ENCODE data around the gene SLC6A1.

The SLC6A1 gene

GRCh38 chr3:11076711-11077110, 84.2 kb downstream of the SLC6A1 start:
- no peaks in the 10 kb centered on the region for H3K4me1 ChIP-seq
- intact Hi-C loops (cut with DNase I; ENCODE audit: low total_unique reads) = no loop called here
- H3K36me3 ChIP-seq = no peaks in the 10 kb centered on the region
- no peaks in the 10 kb centered on the region for H3K27me3 ChIP-seq
- no peaks in the 10 kb centered on the region for H3K9me3 ChIP-seq
- TF ChIP-seq CTCF (IDR thresholded peaks at IDR 0.05) = no peak
- H3K4me3 ChIP-seq = no peak overlapping the region
- no peak overlapping the region for H3K27ac ChIP-seq
- DNase-seq = no peak

- TF ChIP-seq CTCF (IDR thresholded peaks at IDR 0.05) = no peak
- intact Hi-C loops (cut with DNase I; ENCODE audit: low total_unique reads) = no loop called here
- Histone ChIP-seq H3K27me3 (no peaks in the 10 kb centered on the region), H3K9me3 (no peaks in the 10 kb centered on the region), H3K4me3 (no peak overlapping the region), H3K36me3 (no peaks in the 10 kb centered on the region), H3K4me1 (no peaks in the 10 kb centered on the region), H3K27ac (no peak overlapping the region)
- no peak for DNase-seq
Measured at GRCh38 chr3:11077466-11077865, 84.9 kb downstream of the SLC6A1 start.

- Histone ChIP-seq H3K36me3 (no peaks in the 10 kb centered on the region), H3K4me1 (no peaks in the 10 kb centered on the region), H3K27me3 (no peaks in the 10 kb centered on the region), H3K27ac (no peak overlapping the region), H3K4me3 (no peak overlapping the region), H3K9me3 (no peaks in the 10 kb centered on the region)
- intact Hi-C loops (cut with DNase I; ENCODE audit: low total_unique reads) = no loop called here
- no peak for DNase-seq
- TF ChIP-seq CTCF (IDR thresholded peaks at IDR 0.05) = no peak
Measured at GRCh38 chr3:11078826-11079515, 86.4 kb downstream of the SLC6A1 start.

- intact Hi-C loops (cut with DNase I; ENCODE audit: low total_unique reads) = no loop called here
- H3K9me3 ChIP-seq = no peaks in the 10 kb centered on the region
- no peak for TF ChIP-seq CTCF (IDR thresholded peaks at IDR 0.05)
Measured at GRCh38 chr3:11080492-11080891, 87.9 kb downstream of the SLC6A1 start.

GRCh38 chr3:11084098-11084497, 91.5 kb downstream of the SLC6A1 start:
- Histone ChIP-seq H3K4me1 (no peaks in the 10 kb centered on the region), H3K36me3 (no peaks in the 10 kb centered on the region), H3K4me3 (no peak overlapping the region), H3K27me3 (no peaks in the 10 kb centered on the region), H3K9me3 (no peaks in the 10 kb centered on the region), H3K27ac (no peak overlapping the region)
- no peak for DNase-seq
- intact Hi-C loops (cut with DNase I; ENCODE audit: low total_unique reads) = no loop called here
- no peak for TF ChIP-seq CTCF (IDR thresholded peaks at IDR 0.05)

More at GRCh38 chr3:11080492-11080891, 87.9 kb downstream of the SLC6A1 start:
- Histone ChIP-seq H3K4me3 (no peak overlapping the region), H3K4me1 (no peaks in the 10 kb centered on the region), H3K36me3 (no peaks in the 10 kb centered on the region), H3K27ac (no peak overlapping the region), H3K27me3 (no peaks in the 10 kb centered on the region)
- no peak for DNase-seq

- no peak overlapping the region for H3K4me3 ChIP-seq
- H3K27me3 ChIP-seq = no peaks in the 10 kb centered on the region
- no peaks in the 10 kb centered on the region for H3K4me1 ChIP-seq
- no peak for DNase-seq
- intact Hi-C loops (cut with DNase I; ENCODE audit: low total_unique reads) = no loop called here
- H3K36me3 ChIP-seq = no peaks in the 10 kb centered on the region
- no peak for TF ChIP-seq CTCF (IDR thresholded peaks at IDR 0.05)
- H3K27ac ChIP-seq = no peak overlapping the region
- no peaks in the 10 kb centered on the region for H3K9me3 ChIP-seq
Measured at GRCh38 chr3:11084677-11085076, 92.1 kb downstream of the SLC6A1 start.

All from tibial artery (tissue), 4 donors.